ENCODE results near the gene GALNT11. TPM values are rescaled to one million over a fixed set of nuclear protein-coding genes. Genes with fewer than 3 reads are reported as not detected.

GALNT11 gene
- total and polyA plus RNA-seq, 9 of the 15 experiments (the other 6 are each of a cell fraction or from before 2014, with no cell fraction given) = 8.2 to 59.5 (median 36.5) TPM

- peak in 1 of 2 experiments; percentile 10; a peak in 1 of 4 replicates for TF ChIP-seq RCOR1 (IDR thresholded peaks at IDR 0.05; ENCODE audit: borderline replicate concordance in 1 of 2, low read depth in 2 of 2, low read length in 2 of 2)
- no peak for TF ChIP-seq E2F3 (CRISPR knock-in tag; IDR thresholded peaks at IDR 0.05)
- no peak for TF ChIP-seq IFI16 (CRISPR knock-in tag; IDR thresholded peaks at IDR 0.05)
- peak in 1 of 2 experiments; percentile 85; a peak in 1 of 4 replicates for TF ChIP-seq MLLT1 (IDR thresholded peaks at IDR 0.05)
- peak; percentile 17; the same call in 1 of the 2 replicates for TF ChIP-seq ETS1 (conservative IDR thresholded peaks at IDR 0.05; ENCODE audit: control insufficient read depth, low read depth, low read length)
- TF ChIP-seq BDP1 (IDR thresholded peaks at IDR 0.05; ENCODE audit: insufficient read depth, insufficient read length) = no peak
- no peak for TF ChIP-seq ZHX1 (conservative IDR thresholded peaks at IDR 0.05; ENCODE audit: low read length)
- TF ChIP-seq ZFP1 (CRISPR knock-in tag; IDR thresholded peaks at IDR 0.05) = no peak
- TF ChIP-seq ZNF766 (CRISPR knock-in tag; conservative IDR thresholded peaks at IDR 0.05) = peak; percentile 4; the same call in 1 of the 2 replicates
- no peak for TF ChIP-seq ARHGAP35 (IDR thresholded peaks at IDR 0.05; ENCODE audit: partially characterized antibody)
- peak; percentile 66 for TF ChIP-seq ZNF592 (IDR thresholded peaks at IDR 0.05)
- peak; percentile 93 for TF ChIP-seq HLTF (IDR thresholded peaks at IDR 0.05)
- TF ChIP-seq HDAC8 (tag; IDR thresholded peaks at IDR 0.05) = peak; percentile 68; the same call in 1 of the 2 replicates
- TF ChIP-seq ZNF830 (CRISPR knock-in tag; IDR thresholded peaks at IDR 0.05) = no peak
- TF ChIP-seq POLR2G (IDR thresholded peaks at IDR 0.05; ENCODE audit: low read depth, low read length) = peak; percentile 94
- 0 out of 2 replicates have a peak, but pooled peaks have one; percentile 20 for TF ChIP-seq ZNF316 (IDR thresholded peaks at IDR 0.05)
These were observed at the start of gene GALNT11 (continued) for GRCh38 chr7:152025077-152025936.
